ENCODE data around the gene GLRX3.

GLRX3 gene

DNA sequence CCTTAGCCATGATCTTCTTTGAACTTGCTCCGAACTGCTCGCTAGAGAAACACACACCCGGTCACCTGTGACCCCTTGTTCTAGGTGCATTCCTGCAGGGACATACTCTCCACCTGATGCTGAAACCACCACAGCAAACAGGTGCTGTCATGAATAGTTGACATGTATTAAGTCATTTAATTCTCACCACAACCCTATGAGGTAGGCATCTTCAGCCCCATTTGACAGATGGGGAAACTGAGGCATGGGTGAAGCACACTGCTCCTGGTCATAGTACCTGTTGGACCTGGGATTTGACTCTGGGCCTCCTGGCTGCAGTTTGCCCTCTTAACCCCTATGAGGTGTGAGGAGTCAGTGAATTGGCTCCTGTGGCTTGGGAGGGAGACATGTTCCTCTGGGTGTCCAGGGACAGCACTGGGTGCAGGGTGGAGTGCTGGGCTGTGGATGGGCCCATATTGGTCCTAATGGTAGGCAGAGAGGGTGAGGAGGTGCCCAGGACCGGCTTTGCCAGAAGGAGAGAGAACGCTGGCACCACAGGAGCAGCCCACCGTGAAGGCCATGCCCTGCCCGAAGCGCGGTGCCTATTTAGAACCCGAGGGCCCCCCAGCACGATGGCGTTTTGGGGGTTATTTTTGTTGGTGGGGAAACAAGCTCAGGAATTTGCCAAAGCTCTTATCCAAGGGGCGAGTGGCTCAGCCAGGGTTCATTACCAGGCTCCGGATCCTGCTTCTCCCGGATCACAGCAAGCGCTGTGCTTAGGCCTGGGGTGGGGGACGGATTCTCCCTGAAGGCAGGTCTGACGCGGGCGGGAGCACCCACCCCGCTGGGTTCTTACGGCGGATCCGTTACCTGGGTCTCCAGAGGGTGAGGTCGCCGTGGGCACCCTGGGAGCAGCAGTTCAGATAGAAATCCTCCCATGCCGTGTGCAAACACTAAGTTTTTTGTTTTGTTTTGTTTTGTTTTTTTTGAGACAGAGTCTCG is 52.3 kb downstream of the GLRX3 start:
- no peak for TF ChIP-seq POLR2A (IDR thresholded peaks at IDR 0.05; ENCODE audit: low read depth, low read length)
- FAIRE-seq: no peak
- no peak for DNase-seq (ENCODE audit: insufficient read length, low spot score)

DNA sequence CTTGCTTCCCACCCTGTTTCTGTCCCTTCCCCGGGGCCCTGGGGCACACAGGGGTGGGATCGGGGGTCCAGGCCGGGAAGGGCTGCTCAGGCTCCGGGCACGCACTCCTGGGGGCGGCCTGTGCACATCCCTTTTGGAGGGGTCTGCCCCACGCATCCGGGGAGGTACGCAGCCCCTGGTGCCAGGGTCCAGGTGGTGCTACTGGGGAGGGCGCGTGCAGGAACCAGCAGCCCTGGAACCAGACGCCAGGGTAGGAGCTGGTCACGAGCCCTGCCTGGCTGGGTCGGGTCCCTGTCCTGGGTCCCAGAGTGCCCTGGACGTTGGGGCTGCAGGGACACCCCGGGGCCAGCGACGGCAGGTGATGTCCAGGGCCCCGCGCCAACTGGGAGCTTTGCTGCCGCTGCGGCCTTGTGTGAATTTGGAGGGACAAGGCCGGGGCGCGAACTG is 53.4 kb downstream of the GLRX3 start:
- no peak for TF ChIP-seq POLR2A (IDR thresholded peaks at IDR 0.05; ENCODE audit: low read depth, low read length)
- FAIRE-seq (no peak), DNase-seq (ENCODE audit: insufficient read length, low spot score) (no peak)

DNA sequence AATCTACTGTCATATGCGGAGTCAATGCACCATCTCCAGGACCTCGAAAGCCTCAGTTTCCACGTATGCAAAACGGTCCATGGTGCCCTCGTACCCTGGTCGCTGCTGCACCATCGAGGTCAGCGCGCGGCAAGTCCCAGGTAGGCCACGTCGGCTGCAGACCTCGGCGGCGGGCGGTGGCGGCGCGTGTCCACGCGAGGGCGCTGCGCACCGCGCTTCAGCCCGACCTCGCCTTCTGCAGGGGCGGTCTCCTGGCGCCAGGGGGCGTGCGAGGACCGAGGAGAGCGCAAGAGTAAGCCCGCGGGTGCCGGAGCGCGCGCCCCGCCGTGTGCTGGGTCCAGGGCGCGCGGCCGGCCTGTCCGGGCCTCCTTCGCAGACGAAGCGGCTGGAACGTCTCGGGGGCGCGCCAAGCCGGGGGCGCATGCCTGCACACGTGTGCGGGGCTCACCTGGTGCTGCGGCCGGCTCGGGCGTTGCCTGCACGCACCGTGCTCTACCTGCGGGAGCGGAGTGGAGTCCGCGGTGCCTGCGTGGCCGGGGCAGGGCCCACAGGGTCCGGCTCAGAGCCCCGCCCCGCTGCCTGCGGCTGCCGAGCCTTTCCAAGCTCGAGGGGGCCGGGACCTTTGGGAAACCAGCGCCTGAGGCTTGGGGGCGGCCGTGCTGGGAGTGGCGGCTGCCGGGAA is 54.0 kb downstream of the GLRX3 start:
- DNase-seq (ENCODE audit: insufficient read length, low spot score) (no peak), FAIRE-seq (no peak)
- no peak for TF ChIP-seq POLR2A (IDR thresholded peaks at IDR 0.05; ENCODE audit: low read depth, low read length)

DNA sequence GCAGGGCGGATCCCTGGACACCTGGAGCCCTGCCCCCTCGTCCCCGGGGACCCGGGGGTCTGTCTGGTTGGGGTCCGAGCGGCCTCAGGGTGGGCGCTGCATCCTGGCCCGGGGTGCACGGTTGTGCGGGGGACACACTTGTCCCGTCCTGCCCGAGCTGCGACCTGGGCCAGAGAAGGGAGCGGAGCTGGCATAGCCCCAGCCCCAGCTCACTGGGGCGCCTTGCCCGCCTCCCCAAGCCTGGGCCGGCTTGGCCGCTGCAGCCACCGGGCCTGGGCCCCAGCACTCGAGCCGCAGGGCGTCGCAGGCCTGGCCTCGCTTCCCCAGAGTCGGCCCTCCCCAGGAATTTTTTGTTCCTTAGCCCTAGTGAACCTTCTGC is 54.5 kb downstream of the GLRX3 start:
- no peak for TF ChIP-seq POLR2A (IDR thresholded peaks at IDR 0.05; ENCODE audit: low read depth, low read length)
- no peak for DNase-seq (ENCODE audit: insufficient read length, low spot score)
- no peak for FAIRE-seq

DNA sequence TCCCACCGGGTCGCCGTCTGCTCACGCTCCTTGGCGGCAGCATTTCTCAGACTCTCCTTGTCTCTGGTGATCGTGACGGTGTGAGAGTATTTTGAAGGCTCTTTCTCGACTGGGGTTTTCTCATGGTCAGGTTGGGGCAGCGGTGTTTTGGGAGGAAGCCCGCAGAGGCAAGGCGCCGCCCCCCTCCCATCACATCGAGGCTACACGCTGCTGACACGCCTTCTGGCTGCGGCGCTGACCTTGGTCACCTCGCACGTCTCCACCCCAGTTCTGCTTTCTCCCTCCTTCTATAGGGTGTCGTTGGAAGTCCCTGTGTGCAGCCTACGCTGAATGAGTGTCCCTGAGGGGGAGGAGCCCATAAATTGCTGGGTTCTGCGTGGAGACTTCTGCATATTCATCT is 55.2 kb downstream of the GLRX3 start:
- FAIRE-seq (no peak), DNase-seq (ENCODE audit: insufficient read length, low spot score) (no peak)
- TF ChIP-seq POLR2A (IDR thresholded peaks at IDR 0.05; ENCODE audit: low read depth, low read length): no peak

DNA sequence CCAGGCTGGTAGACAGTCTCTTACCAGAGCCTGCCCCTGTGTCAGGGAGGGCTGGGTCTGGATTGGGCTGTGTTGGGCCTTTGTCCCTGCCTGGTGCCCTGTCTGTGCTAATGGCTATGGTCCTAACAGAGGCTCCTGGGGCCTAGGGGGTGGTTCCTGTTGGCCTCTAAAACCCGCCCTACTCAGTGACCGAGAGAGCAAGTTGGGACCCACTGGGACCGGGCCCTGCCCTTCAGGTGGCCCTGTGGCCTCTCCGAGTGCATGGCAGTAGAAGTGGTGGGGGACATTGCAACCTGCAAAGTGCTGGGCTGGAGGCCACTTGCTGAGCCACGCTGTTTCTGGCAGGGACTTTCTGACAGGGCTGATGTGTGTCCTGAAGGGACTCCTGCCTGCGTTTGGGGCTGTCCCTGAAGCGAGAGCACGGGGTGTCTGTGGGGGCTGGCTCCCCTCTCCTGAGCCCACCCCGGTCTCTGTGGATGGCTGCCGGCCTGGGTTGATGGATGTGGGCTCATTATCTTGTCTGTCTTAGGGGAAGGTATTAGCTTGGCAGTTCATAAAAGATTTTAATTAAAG is 56.2 kb downstream of the GLRX3 start:
- DNase-seq (ENCODE audit: insufficient read length, low spot score) (no peak), FAIRE-seq (no peak)
- no peak for TF ChIP-seq POLR2A (IDR thresholded peaks at IDR 0.05; ENCODE audit: low read depth, low read length)

DNA sequence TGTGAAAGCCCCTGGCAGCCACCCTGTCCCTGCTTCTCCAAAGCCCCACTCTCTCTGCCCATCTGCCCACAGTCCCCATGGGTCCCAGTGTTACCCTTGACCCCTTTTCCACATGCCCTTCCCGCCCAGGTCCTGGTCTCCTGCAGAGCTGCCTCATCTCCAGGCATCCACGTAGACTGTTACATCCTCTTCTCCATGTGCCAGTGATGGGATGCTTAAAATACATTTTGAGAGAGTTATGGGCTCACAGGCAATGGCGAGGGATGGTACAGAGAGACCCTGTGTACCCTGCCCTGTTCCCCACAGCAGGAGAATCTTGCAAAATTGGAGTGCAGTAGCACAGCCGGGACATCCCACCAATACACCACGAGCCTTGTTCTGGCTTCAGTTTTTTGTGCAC is 56.8 kb downstream of the GLRX3 start:
- TF ChIP-seq POLR2A (IDR thresholded peaks at IDR 0.05; ENCODE audit: low read depth, low read length): no peak
- DNase-seq (ENCODE audit: insufficient read length, low spot score): no peak
- FAIRE-seq: no peak

DNA sequence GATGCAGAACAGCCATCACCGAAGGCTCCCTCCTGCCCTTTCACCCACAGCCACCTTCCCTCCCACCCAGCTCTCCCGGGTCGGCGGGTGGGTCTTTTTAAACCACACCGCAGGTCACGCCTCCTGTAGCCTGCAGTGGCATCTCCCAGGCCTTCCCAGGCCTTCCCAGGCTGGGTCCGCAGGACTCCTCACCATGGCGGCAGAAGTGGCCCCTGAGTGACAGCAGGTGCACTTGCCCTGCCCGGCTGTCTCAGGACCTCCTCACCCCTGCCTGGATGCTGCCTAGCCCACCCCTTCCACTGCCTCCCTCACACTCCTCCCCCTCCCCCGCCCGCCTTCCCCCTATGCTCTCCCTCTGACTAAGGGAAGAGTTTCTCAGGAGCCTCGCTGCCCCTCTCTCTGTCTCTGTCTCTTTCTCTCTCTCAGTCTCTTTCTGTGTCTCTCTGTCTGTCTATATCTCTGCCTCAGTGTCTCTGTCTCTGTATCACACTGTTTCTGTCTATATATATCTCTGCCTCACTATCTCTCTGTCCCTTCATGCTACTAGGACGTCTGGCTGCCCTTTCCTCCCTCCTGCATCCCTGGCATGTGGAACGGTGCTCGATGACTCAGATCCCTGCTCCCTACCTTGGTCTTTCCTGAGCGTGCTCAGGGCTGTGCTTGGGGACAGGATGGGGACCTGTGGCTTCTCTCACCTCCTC is 57.5 kb downstream of the GLRX3 start:
- DNase-seq (ENCODE audit: insufficient read length, low spot score) (no peak), FAIRE-seq (no peak)
- TF ChIP-seq POLR2A (IDR thresholded peaks at IDR 0.05; ENCODE audit: low read depth, low read length): no peak

DNA sequence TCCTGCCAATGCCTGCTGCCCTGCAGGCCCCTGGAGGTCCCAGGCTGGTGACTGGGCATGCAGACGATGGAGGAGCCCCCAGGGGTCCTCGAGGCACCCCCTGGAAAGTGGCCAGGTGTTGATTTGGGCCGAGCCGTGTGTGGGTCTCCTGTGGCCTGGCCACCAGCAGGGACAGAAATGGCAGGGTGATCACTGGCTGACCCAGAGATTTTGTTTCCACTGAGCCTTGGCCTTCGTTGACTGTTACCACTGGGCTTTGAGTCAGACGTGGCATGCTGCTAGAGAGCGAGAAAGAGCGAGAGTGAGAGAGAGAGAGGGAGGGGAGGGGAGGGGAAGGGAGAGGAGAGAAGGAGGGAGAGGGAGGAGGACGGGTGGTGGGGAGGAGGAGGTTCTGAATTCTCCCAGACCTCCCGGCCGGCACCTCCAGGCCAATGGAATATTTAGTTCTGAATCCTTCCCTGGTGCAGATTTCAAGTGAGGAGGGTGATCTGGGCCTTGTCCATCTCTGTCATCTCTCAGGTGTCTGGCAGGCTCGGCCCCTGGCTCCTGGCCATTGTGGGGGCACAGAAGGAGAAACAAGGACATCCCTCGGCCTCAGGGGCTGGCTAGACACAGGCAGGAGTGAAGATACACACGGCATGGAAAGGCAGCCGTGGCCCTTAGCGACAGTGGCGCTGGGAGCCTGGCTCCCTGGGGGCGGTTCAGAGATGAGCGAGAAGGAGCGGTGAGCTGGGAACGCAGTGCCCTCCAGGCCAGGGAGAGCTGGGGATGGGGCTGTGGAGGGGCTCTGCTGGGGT is 58.2 kb downstream of the GLRX3 start:
- no peak for DNase-seq (ENCODE audit: insufficient read length, low spot score)
- TF ChIP-seq POLR2A (IDR thresholded peaks at IDR 0.05; ENCODE audit: low read depth, low read length): no peak
- FAIRE-seq: no peak

DNA sequence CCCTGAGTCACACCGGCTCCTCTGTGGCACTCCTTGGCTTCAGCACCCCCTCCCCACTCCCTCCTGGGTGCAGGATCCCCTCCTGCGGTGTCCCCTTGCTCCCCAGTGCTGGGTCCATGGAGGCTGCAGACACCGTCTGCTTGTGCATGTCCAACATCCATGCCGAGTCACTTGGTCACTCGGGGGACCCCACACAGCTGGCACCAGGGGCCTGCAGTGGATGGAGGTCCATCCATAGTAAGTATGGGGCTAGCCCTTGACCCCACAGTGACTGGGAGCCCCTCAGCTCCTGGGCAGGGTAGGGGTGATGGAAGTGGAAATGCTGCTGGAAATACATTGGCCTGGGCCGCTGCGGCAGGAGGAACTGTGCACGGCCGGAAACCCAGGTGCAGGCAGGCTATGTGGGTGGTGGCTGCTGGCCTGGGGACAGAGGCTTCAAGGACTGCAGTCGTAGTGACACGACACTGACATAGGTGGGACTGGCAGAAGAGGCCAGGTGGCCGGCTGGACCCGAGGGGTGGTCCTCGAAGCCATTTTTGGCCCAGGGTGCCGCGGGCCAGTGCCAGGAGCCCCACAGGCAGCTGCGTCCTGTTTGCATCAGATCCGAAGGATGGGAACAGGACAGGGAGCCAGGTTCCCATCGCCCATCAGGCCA is 58.9 kb downstream of the GLRX3 start:
- FAIRE-seq: no peak
- no peak for TF ChIP-seq POLR2A (IDR thresholded peaks at IDR 0.05; ENCODE audit: low read depth, low read length)
- no peak for DNase-seq (ENCODE audit: insufficient read length, low spot score)

DNA sequence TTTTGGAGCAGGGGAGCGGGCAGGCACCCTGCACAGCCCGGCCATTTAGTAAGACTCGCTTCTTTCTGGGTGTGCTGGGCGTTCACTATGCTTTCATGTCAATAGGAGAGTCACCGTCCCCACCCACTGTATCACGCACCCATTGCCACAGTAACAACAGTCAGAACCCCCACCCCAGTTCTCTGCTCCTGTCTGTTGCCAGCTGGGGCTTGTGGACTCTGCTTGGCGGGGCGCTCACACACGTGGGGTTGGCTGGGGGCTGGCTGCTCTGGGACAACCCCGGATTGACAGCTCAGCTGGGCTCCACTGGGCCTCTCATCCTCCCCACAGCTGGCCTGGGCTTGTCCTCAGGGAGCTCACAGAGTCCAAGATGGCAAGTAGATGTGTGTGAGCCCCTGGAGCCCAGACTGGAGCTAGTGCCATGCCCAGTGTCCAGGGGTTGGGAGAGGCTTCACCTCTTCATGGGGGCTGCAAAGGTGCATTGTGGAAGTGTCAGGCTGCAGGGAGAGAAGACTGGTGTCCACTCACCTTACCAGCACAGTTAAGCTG is 59.6 kb downstream of the GLRX3 start:
- DNase-seq (ENCODE audit: insufficient read length, low spot score): no peak
- FAIRE-seq: no peak
- no peak for TF ChIP-seq POLR2A (IDR thresholded peaks at IDR 0.05; ENCODE audit: low read depth, low read length)
